ENCODE results near the gene LANCL2. TPM values are rescaled to one million over a fixed set of nuclear protein-coding genes. Genes with fewer than 3 reads are reported as not detected.

Gene LANCL2
- total RNA-seq, 4 donors from 2014 or later: 3.5 to 31.4 (median 6.7) TPM

DNA sequence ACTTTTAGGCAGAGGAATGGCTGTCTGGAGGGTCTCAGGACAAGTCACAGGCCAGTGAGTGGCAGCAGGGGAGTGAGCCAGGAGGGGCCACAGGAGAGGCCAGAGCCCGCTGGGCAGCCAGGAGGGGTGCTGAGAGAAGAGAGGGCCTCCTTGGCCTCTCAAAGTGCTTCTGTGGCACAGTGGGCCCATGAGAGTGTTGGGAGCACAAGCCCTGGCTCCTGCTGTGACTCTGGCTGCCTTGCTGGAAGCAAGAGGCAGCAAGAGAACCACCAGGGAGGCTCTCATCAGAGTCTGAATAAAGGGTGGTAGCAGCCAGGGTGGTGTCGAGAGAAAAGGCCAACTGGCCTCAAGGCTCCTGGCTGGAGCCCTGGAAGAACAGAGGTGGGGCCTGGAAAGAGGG is 116.0 kb downstream of the LANCL2 start:
- no peaks in the 10 kb centered on the region for H3K27me3 ChIP-seq
- intact Hi-C loops (cut with DNase I; ENCODE audit: low total_unique reads): no loop called here
- H3K9me3 ChIP-seq: no peaks in the 10 kb centered on the region
- H3K36me3 ChIP-seq: no peaks in the 10 kb centered on the region
- TF ChIP-seq POLR2A (IDR thresholded peaks at IDR 0.05): no peak
- TF ChIP-seq, protein P1, sequence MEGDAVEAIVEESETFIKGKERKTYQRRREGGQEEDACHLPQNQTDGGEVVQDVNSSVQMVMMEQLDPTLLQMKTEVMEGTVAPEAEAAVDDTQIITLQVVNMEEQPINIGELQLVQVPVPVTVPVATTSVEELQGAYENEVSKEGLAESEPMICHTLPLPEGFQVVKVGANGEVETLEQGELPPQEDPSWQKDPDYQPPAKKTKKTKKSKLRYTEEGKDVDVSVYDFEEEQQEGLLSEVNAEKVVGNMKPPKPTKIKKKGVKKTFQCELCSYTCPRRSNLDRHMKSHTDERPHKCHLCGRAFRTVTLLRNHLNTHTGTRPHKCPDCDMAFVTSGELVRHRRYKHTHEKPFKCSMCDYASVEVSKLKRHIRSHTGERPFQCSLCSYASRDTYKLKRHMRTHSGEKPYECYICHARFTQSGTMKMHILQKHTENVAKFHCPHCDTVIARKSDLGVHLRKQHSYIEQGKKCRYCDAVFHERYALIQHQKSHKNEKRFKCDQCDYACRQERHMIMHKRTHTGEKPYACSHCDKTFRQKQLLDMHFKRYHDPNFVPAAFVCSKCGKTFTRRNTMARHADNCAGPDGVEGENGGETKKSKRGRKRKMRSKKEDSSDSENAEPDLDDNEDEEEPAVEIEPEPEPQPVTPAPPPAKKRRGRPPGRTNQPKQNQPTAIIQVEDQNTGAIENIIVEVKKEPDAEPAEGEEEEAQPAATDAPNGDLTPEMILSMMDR (IDR thresholded peaks at IDR 0.05): no peak
- H3K27ac ChIP-seq: no peak overlapping the region
- H3K4me1 ChIP-seq: peaks cover 0 to 8% of the 10 kb centered on the region in 2 donors
- no peak overlapping the region for H3K4me3 ChIP-seq
- no peak for DNase-seq

DNA sequence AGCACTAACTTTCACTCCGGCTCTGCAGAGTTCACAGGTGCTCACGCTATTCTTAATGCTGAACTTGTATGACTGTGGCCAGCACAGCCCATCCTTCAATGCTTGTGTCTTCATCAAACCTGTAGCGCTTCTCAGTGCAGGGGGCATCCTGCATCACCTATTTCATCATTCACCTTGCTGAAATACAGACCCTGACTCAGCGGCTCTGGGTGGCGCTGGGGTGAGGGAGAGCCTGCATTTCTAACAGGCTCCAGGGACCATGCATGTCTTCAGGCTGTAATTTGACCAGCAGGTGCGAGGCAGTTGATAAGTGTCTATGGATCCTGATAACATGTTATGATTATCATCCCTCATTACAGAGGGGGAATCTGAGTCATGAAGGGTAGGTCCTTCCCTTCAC is 117.9 kb downstream of the LANCL2 start:
- no peaks in the 10 kb centered on the region for H3K36me3 ChIP-seq
- H3K9me3 ChIP-seq: no peaks in the 10 kb centered on the region
- TF ChIP-seq, protein P1 (IDR thresholded peaks at IDR 0.05): no peak
- TF ChIP-seq POLR2A (IDR thresholded peaks at IDR 0.05): no peak
- H3K27ac ChIP-seq: peak overlapping the region in 1 of 2 donors; percentile 45
- peaks cover 0 to 14% of the 10 kb centered on the region in 2 donors for H3K4me1 ChIP-seq
- H3K27me3 ChIP-seq: no peaks in the 10 kb centered on the region
- H3K4me3 ChIP-seq: no peak overlapping the region
- intact Hi-C loops (cut with DNase I; ENCODE audit: low total_unique reads): no loop called here
- DNase-seq: no peak

Other genes starting within 250 kb of the LANCL2 start
- gene VOPP1, start 207.2 kb downstream of the LANCL2 start, total RNA-seq: 10 to 100 TPM; 22.1 to 58.9 (median 39.8) TPM

Data from uterus (tissue), 4 donors.